Measurements from ENCODE around the gene SNX7. TPM values are rescaled to one million over a fixed set of nuclear protein-coding genes. Genes with fewer than 3 reads are reported as not detected.

Gene SNX7
- total and polyA plus RNA-seq, 10 donors = 2.3 to 11.5 (median 7.6) TPM

- Histone ChIP-seq H3K27me3 (replicated peaks in 1 of 7) (no peaks in the 10 kb centered on the region), H3K27ac (no peak overlapping the region), H3K4me3 (no peak overlapping the region), H3K36me3 (no peaks in the 10 kb centered on the region), H3K9me3 (no peaks in the 10 kb centered on the region), H3K4me1 (peaks cover 0 to 5% (median 0%) of the 10 kb centered on the region in 6 donors)
- TF ChIP-seq POLR2AphosphoS5 (IDR thresholded peaks at IDR 0.05) = no peak
- no peak for TF ChIP-seq POLR2A (IDR thresholded peaks at IDR 0.05)
- no peak for TF ChIP-seq CTCF (IDR thresholded peaks at IDR 0.05 in 8 of 11, conservative IDR thresholded peaks at IDR 0.05 in 3 of 11)
- 78 to 88% (median 85%) methylated on average over 4 of the region's 4 CpGs for WGBS, 5 donors
- no peak for DNase-seq
- intact Hi-C loops (cut with DNase I; ENCODE audit: low total_unique reads) = no loop called here
Observed at GRCh38 chr1:98761219-98761865, 99.8 kb downstream of the SNX7 start.

GRCh38 chr1:98763488-98764150 lies 102.1 kb downstream of the SNX7 start:
- Histone ChIP-seq H3K9me3 (no peaks in the 10 kb centered on the region), H3K4me3 (no peak overlapping the region), H3K27me3 (replicated peaks in 1 of 7) (no peaks in the 10 kb centered on the region), H3K4me1 (peaks cover 0 to 8% (median 0%) of the 10 kb centered on the region in 6 donors), H3K36me3 (no peaks in the 10 kb centered on the region), H3K27ac (no peak overlapping the region)
- no peak for DNase-seq
- no peak for TF ChIP-seq POLR2A (IDR thresholded peaks at IDR 0.05)
- TF ChIP-seq CTCF (IDR thresholded peaks at IDR 0.05 in 8 of 11, conservative IDR thresholded peaks at IDR 0.05 in 3 of 11) = no peak
- TF ChIP-seq POLR2AphosphoS5 (IDR thresholded peaks at IDR 0.05) = no peak
- intact Hi-C loops (cut with DNase I; ENCODE audit: low total_unique reads) = no loop called here
- 69 to 80% (median 72%) methylated on average over 3 of the region's 3 CpGs for WGBS, 5 donors

GRCh38 chr1:98764485-98764884 lies 103.0 kb downstream of the SNX7 start:
- H3K9me3 ChIP-seq = no peaks in the 10 kb centered on the region
- TF ChIP-seq CTCF (IDR thresholded peaks at IDR 0.05 in 8 of 11, conservative IDR thresholded peaks at IDR 0.05 in 3 of 11) (no peak), POLR2A (IDR thresholded peaks at IDR 0.05) (no peak), POLR2AphosphoS5 (IDR thresholded peaks at IDR 0.05) (no peak)
- H3K27me3 ChIP-seq (replicated peaks in 1 of 7) = no peaks in the 10 kb centered on the region
- intact Hi-C loops (cut with DNase I; ENCODE audit: low total_unique reads) = no loop called here
- 0 to 93% (median 49%) methylated on average over 1 of the region's 1 CpG for WGBS, 5 donors
- no peak for DNase-seq
- no peak overlapping the region for H3K27ac ChIP-seq
- H3K4me1 ChIP-seq = peaks cover 0 to 8% (median 0%) of the 10 kb centered on the region in 6 donors
- no peaks in the 10 kb centered on the region for H3K36me3 ChIP-seq
- H3K4me3 ChIP-seq = no peak overlapping the region

- TF ChIP-seq POLR2A (IDR thresholded peaks at IDR 0.05) = no peak
- no peak for TF ChIP-seq POLR2AphosphoS5 (IDR thresholded peaks at IDR 0.05)
- TF ChIP-seq CTCF (IDR thresholded peaks at IDR 0.05 in 8 of 11, conservative IDR thresholded peaks at IDR 0.05 in 3 of 11) = no peak
- WGBS, 5 donors = 63 to 66% (median 64%) methylated on average over 4 of the region's 4 CpGs
Observed at GRCh38 chr1:98766255-98766654, 104.7 kb downstream of the SNX7 start.

More at GRCh38 chr1:98766255-98766654, 104.7 kb downstream of the SNX7 start:
- Histone ChIP-seq H3K27ac (no peak overlapping the region), H3K4me1 (peaks cover 0 to 8% (median 0%) of the 10 kb centered on the region in 6 donors), H3K4me3 (no peak overlapping the region), H3K9me3 (no peaks in the 10 kb centered on the region), H3K27me3 (replicated peaks in 1 of 7) (no peaks in the 10 kb centered on the region), H3K36me3 (no peaks in the 10 kb centered on the region)
- no peak for DNase-seq
- intact Hi-C loops (cut with DNase I; ENCODE audit: low total_unique reads) = no loop called here
